ENCODE data around the gene TM4SF4.
"Not testable (repeated sequence)": the region's sequence is repeated elsewhere in the genome, so short reads cannot be mapped to it uniquely, and the experiment has no call there.

Gene TM4SF4, protein sequence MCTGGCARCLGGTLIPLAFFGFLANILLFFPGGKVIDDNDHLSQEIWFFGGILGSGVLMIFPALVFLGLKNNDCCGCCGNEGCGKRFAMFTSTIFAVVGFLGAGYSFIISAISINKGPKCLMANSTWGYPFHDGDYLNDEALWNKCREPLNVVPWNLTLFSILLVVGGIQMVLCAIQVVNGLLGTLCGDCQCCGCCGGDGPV

DNA sequence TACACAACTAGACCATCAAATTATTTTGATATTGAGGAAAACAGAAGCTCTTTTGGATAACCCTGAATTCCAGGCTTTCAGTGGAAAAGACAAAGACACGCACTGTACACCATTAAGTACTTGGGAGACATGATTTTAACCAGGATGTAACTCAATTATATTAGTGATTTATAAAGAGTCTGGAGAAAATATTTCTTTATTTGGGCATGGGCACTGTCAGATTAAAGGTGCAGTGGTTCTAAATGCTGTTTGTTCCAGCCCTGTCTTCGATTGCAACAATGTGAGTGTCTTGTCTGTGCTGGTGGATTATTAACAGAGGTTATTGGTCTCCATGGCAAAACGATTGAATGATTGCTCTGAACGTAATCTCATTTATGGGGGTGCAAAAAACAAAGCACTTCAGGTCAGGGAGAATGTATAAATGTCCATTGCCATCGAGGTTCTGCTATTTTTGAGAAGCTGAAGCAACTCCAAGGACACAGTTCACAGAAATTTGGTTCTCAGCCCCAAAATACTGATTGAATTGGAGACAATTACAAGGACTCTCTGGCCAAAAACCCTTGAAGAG, at the start of gene TM4SF4:
Gene TM4SF4 (plus strand): TSS at position 448 of the 568 bp plus-strand sequence. CDS start 181 bp downstream, outside the sequence.
- no peak for DNase-seq (ENCODE audit: low read depth in 2 of 3, low spot score in 2 of 3)

DNA sequence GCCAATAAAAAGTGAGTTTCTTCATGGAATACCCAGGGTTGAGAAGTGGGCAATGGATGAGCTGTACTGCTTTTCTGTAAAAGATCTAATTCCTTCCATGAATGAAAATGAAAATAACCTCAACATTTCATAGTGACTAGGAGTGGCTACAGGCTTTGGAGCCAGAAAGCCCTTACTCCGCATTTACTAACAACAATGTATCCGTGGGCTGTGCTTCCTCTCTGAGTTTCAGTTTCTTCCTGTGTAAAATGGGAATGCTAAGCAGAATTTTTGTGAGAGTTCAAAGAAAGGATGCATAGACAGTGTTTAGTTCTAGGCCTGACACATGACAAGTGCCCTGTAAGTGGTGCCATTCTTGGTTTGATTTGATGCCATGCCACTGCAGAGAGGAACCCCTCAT, 49.6 kb upstream of the TM4SF4 start:
- no peak for DNase-seq (ENCODE audit: low read depth in 2 of 3, low spot score in 2 of 3)

DNA sequence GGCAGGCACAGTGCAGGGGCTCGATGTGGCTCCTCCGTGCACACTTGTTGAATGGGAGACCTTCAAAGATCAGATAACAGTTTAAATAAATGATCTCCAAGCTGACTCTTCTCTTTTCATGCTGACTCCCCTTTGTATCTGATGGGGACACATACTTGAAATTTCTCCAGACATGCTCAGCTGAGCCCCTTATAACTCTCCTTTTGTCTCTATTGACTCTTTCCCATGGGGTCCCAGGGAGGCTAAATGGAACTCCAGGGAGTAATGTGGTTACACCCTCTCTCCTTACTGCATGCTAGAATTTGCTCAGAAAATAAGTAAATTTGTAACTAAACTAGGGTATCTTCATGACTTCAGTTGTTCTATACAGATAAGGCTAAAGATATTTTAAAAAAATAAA, 48.2 kb upstream of the TM4SF4 start:
- DNase-seq (ENCODE audit: low read depth in 2 of 3, low spot score in 2 of 3): no peak

DNA sequence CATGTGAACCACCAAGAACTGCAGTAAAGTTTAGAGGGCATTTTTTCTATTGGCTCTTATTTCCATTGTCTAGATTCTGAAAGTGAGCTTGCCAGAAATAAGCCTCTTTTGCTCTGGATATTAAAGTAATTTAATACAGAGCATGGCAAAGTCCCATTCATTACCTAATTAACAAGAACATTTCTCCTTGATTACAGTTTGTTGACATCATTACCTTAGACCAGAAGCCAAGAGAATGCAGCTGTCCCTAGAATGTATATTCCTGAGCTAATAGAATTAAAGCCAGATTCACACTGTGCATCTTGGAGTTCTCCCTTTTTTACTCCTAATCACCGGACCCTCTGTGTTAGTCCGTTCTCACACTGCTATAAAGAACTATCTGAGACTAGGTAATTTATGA, 46.4 kb upstream of the TM4SF4 start:
- DNase-seq (ENCODE audit: low read depth in 2 of 3, low spot score in 2 of 3): no peak

DNA sequence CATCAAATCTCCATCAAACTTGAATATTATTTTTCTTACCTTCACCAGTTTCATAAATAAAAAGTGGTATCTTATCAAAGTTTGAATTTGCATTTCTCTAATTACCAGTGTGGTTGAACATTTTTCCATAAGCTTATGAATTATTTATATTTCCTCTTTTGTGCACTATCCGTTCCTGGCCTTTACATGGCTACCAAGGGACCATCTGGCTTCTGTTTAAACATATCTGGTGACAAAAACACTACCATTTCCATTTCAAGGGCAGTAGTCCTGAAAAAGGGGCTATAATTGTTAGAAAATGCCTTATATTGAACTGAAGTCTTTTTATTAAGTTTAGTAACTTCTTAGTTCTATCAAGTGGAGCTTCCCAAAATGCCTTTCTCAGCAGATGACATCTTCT, 44.3 kb upstream of the TM4SF4 start:
- no peak for DNase-seq (ENCODE audit: low read depth in 2 of 3, low spot score in 2 of 3)

DNA sequence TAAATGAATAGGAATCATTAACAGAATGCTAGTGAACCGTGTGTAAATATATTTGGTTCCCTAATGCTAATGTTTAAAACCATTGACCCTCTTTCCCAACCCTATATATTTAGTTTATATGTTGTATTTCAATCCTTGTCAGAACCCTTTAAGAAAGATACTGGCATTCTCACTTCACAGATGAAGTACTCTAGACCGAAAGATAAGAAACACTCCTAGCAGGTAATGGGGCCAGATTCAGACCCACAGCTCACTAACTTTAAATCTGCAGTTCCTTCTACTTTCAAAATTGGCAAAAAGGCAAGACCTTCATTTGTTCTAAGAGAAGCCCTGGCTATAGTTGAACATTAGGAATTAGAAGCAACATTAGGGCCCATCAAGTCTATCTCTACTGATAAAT, 42.3 kb upstream of the TM4SF4 start:
- no peak for DNase-seq (ENCODE audit: low read depth in 2 of 3, low spot score in 2 of 3)

DNA sequence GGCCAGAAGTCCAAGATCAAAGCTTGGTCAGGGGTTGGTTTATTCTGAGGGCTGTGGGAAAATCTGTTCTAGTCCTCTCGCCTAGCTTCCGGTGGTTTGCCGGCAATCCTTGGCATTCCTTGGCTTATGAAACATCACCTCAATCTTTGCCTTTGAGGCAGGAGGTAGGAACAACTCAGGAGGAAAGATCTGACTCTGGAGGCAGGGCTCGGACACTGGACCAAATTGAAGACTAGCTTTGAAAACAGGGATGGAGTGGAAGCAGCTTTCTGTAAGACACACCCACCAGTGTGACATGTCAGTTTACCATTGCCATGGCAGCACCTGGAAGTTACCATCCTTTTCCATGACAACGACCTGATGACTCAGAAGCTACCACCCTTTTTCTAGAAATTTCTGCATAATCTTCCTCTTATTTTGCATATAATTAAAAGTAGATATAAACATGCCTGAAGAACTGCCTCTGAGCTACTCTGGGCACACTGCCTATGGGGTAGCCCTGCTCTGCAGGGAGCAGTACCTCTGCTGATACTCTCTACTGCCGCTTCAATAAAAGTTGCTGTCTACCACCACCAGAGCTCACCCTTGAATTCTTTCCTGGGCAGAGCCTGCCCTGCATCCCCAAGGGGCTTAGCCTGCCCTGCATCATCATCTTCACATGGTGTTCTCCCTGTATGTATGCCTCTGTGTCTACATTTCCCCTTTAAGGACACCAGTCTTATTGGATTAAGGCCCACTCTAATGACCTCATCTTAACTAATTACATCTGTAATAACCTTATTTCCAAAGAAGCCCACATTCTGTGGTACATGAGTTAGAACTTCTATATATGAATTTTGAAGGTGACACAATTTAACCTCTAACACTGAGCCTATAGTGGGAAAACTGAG, 38.3 kb upstream of the TM4SF4 start:
- no peak for DNase-seq (ENCODE audit: low read depth in 2 of 3, low spot score in 2 of 3)

DNA sequence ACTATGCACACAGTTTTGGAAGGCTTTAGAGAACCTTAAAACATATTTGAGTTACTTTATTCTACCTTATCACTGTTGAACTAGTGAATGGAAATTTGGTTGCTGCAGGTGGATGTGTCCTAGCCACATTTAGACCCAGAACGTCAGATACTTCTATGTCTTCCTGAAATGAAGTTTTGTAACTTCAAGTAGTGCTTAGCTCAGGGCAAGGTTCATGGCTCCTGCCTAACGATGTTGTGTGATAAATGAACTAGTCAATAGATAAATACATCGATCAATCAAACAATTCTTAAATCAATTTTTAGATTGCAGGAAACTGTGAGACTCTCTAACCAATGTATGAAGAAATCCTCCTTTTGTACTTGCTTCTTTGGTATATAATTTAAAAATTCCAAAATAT, 37.2 kb upstream of the TM4SF4 start:
- no peak for DNase-seq (ENCODE audit: low read depth in 2 of 3, low spot score in 2 of 3)

DNA sequence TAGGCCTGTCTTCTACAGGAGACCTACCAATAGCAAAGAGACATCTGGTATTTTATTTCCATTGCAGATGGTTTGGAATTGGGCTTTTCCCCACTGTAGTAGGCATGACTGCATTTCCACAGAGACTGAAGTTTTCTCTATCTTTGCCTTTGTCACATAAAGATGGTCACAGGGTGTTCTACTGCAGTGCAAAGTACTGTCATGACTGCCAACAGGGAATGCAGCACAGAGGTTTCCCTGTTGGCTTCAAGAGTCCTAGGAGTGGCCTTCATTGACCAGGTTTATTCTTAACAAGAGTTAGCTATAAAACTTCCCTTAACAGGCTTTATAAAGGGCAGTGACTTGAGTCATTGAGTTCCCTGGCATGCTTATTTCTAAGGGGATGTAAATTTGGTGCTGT, 36.8 kb upstream of the TM4SF4 start:
- DNase-seq (ENCODE audit: low read depth in 2 of 3, low spot score in 2 of 3): no peak

DNA sequence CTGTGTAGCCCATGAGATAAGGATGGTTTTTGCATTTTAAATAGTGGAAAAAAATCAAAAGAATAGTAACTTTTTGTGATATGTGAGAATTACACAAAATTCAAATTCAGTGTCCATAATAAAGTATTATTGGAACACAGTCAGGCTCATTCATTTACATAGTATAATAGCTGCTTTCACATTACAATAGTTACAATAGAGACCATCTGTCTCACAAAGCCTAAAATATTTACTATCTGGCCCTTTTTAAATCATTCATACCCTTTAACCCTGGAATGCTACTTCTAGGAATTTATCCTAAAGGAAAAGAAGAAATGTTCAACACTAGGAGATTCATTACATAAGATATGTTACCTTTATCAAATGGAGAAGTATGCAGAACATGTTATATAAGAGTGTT, 35.5 kb upstream of the TM4SF4 start:
- DNase-seq (ENCODE audit: low read depth in 2 of 3, low spot score in 2 of 3): no peak

DNA sequence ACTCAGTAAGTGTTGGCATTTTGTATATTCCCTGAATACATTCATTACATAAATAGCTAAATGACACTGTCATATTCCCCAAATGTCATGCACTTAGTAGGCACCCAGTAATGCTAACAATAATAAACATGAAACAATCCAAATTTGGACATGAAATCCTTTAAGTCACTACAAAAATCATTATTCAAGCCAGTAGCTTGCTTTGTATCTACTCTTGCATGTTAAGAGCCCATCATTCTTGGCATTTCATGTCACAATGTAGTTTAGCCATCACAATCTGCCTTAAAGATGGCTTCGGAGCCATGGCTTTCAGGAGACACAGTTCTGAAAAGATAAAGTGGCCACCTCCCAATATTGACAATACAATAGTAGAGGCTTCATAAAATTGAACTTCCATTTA, 32.9 kb upstream of the TM4SF4 start:
- no peak for DNase-seq (ENCODE audit: low read depth in 2 of 3, low spot score in 2 of 3)

DNA sequence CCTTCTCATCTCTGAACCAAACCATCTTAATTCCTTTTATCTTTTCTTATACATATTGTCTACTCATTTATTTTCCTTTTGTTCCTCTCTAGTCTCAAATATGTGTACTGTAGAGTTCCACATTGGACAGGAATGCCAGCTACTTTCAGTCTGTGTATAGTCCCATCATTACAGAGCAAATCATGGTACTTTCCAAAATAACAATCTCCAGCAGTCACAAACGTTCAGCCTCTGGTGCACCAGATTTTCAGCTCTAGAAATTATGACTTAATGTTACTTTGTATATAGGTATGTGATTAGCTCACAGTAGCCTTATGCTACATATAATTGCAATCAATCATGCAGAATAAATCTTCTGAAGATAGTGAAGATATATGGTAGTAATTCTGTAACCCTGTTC, 32.5 kb upstream of the TM4SF4 start:
- DNase-seq (ENCODE audit: low read depth in 2 of 3, low spot score in 2 of 3): no peak

DNA sequence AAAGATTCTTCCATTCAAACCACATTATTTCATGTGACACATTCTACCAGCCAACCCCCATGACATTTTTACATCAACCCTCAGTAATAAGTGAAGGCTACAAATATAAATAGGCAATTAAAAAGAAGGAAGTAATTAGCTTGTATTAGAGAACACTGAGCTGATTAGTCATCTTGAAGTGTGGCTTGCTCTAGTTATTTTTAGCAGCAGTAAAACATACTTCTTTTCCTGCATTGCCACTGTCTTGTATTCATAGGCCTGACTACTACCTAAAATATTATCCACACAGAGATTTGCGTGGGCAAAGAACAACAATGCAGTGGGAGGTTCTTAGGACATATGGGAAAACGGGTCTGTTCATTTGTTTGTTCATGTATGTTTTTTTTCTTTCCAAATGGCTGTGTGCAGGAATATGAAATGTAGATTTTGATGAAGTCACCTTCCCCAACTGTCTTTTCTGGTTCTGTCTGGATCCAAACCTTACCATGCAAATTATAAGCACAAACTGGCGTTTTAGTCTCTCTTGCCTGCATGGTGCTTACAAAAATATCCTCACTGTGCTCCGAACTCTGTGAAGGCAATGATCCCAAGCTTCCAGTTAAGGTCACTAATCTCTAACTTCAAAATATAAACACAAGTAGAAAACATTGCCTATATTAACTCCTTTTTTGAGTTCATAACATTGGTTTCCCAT, 31.5 kb upstream of the TM4SF4 start:
- no peak for DNase-seq (ENCODE audit: low read depth in 2 of 3, low spot score in 2 of 3)

DNA sequence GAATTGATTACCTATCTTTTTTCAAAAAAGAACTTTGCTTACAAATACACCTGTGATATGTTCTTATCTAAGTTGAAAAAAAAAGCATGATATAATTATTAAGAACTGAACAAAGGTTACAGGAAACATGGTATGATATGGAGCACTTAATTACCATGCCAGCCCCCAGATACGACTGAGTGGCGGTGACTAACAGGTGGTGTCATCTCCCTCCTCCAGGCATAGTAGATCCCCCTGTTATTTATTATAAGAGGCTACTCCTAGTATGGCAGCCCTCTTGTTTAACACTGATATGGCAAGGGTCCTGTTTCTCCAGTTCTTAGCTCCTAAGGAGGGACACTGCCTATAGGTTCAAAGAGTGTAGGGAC, 31.0 kb upstream of the TM4SF4 start:
- DNase-seq (ENCODE audit: low read depth in 2 of 3, low spot score in 2 of 3): no peak

DNA sequence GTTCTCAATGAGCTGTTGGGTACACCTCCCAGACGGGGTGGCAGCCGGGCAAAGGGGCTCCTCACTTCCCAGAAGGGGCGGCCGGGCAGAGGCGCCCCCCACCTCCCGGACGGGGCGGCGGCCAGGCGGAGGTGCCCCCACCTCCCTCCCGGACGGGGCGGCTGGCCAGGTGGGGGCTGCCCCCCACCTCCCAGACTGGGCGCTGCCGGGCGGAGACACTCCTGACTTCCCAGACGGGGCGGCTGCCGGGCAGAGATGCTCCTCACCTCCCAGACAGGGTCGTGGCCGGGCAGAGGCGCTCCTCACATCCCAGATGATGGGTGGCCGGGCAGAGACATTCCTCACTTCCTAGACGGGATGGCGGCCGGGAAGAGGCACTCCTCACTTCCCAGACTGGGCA, 29.6 kb upstream of the TM4SF4 start:
- not testable (repeated sequence) for DNase-seq (ENCODE audit: low read depth in 2 of 3, low spot score in 2 of 3)

DNA sequence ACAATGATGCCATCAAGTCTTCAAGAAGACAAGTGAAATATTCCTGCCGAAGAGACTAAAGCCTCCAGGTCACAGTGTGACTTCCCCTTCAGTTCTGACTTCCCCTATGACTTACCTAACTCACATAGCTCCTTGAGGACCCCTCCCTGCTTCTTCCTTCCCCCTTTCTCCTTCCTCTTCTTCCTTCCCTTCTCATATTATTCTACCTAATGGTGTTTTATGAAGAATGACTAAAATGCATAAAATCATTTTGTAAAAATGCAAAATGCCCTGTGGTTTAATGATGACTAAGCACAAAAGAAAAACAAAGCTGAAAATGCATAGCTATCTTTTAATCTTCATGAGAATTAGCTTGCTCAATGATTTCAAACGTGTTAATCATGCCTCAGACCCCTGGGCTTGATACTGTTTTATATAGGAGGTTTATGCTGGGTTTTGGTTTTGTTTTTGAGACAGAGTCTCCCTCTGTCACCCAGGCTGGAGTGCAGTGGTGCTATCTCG, 26.1 kb upstream of the TM4SF4 start:
- no peak for DNase-seq (ENCODE audit: low read depth in 2 of 3, low spot score in 2 of 3)

DNA sequence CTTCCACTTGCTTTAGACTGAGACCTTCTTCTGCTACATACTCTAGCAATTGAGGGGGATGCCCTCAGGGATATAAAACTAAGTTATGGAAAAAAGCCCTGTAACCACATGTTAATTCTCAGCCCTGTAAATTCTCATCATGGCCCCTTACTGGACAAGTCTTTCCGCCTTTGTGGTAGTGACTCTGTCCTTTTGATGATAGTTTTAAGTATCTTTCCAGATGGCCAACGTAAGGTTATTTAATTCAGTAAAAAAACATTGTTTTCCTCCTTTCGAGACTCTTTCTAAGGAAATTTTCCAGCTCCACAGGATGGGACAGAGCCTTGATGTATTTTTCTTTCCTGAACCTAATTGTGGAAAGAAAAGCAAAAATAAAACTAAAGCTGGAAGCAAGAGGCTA, 25.3 kb upstream of the TM4SF4 start:
- no peak for DNase-seq (ENCODE audit: low read depth in 2 of 3, low spot score in 2 of 3)

DNA sequence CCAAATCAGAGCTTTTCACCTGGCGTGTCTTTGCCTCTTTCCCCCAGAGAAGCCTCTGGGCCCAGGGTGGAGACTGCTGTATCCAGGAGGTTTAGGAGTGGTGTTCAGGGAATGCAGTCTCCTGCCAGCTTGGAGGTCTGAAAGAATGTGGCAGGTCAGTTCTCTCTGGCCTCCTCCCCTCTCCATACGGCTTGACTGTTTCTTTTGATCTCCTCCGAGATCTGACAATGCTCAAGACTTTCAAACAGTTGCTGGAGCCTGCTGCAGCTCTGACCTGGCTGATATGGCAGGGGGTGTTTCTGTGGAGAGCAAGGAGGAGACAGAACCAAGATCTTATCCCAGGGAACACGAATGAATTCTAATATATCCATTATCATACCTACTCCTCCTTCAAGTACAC, 24.7 kb upstream of the TM4SF4 start:
- no peak for DNase-seq (ENCODE audit: low read depth in 2 of 3, low spot score in 2 of 3)

DNA sequence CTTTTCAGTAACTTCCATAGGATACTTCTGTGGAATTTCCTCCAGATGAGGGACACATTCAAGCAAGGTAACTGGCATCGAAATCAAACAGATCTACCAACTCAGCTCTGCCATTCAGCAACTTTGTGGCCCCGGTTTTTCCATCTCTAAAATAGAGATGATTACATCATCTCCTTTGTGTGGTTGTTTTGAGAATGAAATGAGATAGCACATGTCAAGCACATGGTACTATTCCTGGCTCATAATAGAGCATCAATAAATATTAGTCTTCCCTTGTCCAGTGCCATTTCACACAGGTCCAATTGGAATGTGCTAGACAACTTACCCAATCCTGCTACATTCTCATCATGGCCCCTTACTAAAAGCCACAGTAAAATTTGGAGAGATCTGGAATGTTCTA, 24.2 kb upstream of the TM4SF4 start:
- no peak for DNase-seq (ENCODE audit: low read depth in 2 of 3, low spot score in 2 of 3)

DNA sequence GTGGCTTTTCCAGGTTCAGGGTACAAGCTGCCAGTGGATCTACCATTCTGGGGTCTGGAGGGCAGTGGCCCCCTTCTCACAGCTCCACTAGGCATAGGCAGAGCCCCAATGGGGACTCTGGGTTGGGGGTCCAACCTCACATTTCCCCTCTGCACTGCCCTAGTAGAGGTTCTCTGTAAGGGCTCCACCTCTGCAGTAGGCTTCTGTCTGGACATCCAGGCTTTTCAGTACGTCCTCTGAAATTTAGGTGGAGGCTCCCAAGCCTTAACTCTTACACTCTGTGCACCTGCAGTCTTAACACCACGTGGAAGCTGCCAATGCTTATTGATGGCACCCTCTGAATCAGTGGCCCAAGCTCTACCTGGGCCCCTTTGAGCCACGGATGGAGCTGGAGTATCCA, 22.5 kb upstream of the TM4SF4 start:
- DNase-seq (ENCODE audit: low read depth in 2 of 3, low spot score in 2 of 3): no peak

DNA sequence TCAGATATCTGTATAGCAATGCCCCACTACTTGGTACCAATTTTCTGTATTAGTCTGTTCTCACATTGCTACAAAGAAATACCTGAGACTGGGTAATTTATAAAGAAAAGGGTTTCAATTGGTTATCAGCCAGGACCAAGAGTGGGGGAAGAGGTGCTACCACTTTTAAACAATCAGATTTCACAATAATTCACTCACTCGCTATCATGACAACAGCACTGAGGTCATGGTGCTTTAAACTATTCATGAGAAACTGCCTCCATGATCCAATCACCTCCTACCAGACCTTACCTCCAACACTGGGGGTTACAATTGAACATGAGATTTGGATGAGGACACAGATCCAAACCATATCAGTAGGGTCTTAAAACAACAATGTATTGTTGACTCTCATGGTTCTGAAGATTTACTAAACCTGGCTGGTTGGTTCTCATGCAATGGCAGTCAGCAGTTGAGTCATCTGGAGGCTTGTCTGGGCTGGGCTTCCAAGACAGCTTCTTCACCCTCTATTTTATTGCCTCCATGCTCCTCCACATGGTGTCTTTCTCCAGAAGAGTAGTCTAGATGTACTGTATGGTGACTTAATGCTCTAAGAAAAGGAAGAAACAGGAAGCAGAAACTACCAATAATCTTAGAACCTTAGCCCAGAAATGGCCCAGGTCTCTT, 21.2 kb upstream of the TM4SF4 start:
- no peak for DNase-seq (ENCODE audit: low read depth in 2 of 3, low spot score in 2 of 3)

Data from activated CD8-positive, alpha-beta memory T cell treated with anti-CD3 and anti-CD28 coated beads for 48 hours (primary cell).